Testis (tissue), 5 donors: Measurements from ENCODE around the gene PAPOLG. TPM values are rescaled to one million over a fixed set of nuclear protein-coding genes. Genes with fewer than 3 reads are reported as not detected.
A peak's percentile ranks its signal among the peaks of the same experiment; 100 is the strongest.

Experiments
- DNase-seq: peaks from one replicate; pipeline ENCODE4 v3.0.0-alpha.2; 2019
- H3K27ac ChIP-seq, 2 donors: fragments of 200-600 bp; sonication (generic); one replicate each; pipeline ENCODE4 v1.5.1; 2019
- H3K27me3 ChIP-seq: fragments of 200-600 bp; sonication (generic); one replicate; pipeline ENCODE4 v1.5.1; 2019
- H3K36me3 ChIP-seq: fragments of 200-600 bp; sonication (generic); one replicate; pipeline ENCODE4 v1.5.1; 2017; ENCODE audit warnings: low read depth; ENCODE audit errors: missing control alignments
- H3K4me1 ChIP-seq: fragments of 200-600 bp; sonication (generic); one replicate; pipeline ENCODE4 v1.5.1; 2019
- H3K4me3 ChIP-seq, 2 donors: fragments of 200-600 bp; sonication (generic); one replicate each; pipeline ENCODE4 v1.5.1; 2017 to 2019
- H3K9me3 ChIP-seq: fragments of 200-600 bp; sonication (generic); one replicate; pipeline ENCODE4 v1.5.1; 2017
- CTCF ChIP-seq, 3 experiments: fragments of 450-650 bp in 2 of 3; fragments of 200-600 bp in 1 of 3; sonication (generic) in 1 of 3; IDR thresholded peaks; one replicate each; pipeline ENCODE4 v1.5.1; 2016 to 2019; ENCODE audit warnings: antibody characterized with exemption in 3 of 3, mild to moderate bottlenecking in 2 of 3, moderate library complexity in 1 of 3
- POLR2A ChIP-seq: fragments of 450-650 bp; IDR thresholded peaks from one replicate; pipeline ENCODE4 v1.6.1; 2017; ENCODE audit warnings: antibody characterized with exemption, mild to moderate bottlenecking, moderate library complexity
- WGBS, 2 donors: methylation state at CpG; one replicate each; pipeline ENCODE4 v1.1.5; 2018; 5-methylcytosine and 5-hydroxymethylcytosine counted together
- intact Hi-C: fragments of 100-400 bp; cut with DNase I; formaldehyde crosslinking; loops from one replicate; pipeline ENCODE4 v1.15.1; 2023; ENCODE audit warnings: low total_unique reads
- long read RNA-seq, 2 donors: transcript quantifications; one replicate each; lab custom pipeline, GENCODE V29; 2026
- polyA plus RNA-seq: library from polyadenylated mRNA; stranded (reverse); fragments of 350-450 nt; fragmentation: Illumina TruSeq; extraction: RNeasy Lipid Tissue Mini Kit (QIAGEN cat#74804); gene quantifications from one replicate; pipeline ENCODE4 v1.2.3, GENCODE V29; 2014; ENCODE audit warnings: low read depth, low replicate concordance; ENCODE audit not compliant: insufficient read depth
- total RNA-seq, 2 donors: library from RNA; depleted of rRNA; stranded (reverse); fragments of >200 nt; gene quantifications; one replicate each; pipeline ENCODE4 v1.2.3, GENCODE V29; 2016

PAPOLG gene
- 10 to 100 TPM; 17.2 to 17.6 TPM for total RNA-seq
- polyA plus RNA-seq, result 19.0 TPM
- long read RNA-seq, donor 1, result 0 reads
- long read RNA-seq, donor 2, full-length matches to known transcripts, result 1 of 1 reads
- long read RNA-seq, donor 2, partial matches to known transcripts, result 0 of 1 reads
- long read RNA-seq, donor 2, other reads (novel, unspliced or antisense), result 0 of 1 reads

- H3K27me3 ChIP-seq, result no peaks in the 10 kb centered on the region
- TF ChIP-seq POLR2A (no peak), CTCF (IDR thresholded peaks at IDR 0.05) (no peak)
- peak within 1 kb of the TSS; percentile 78 to 89 for H3K27ac ChIP-seq
- WGBS, 2 donors, result 0 to 1% methylated on average over 54 to 58 of the region's 58 CpGs
- no peaks in the 10 kb centered on the region for H3K36me3 ChIP-seq
- H3K4me3 ChIP-seq, result peak within 1 kb of the TSS; percentile 83 to 89
- H3K9me3 ChIP-seq, result no peaks in the 10 kb centered on the region
- intact Hi-C loops, result no loop called here
- H3K4me1 ChIP-seq, result no peaks in the 10 kb centered on the region
- peak; percentile 99 for DNase-seq
These were observed at the start of gene PAPOLG for GRCh38 chr2:60756097-60757087. TSS of gene PAPOLG (plus strand) at chr2:60756268. CDS start at chr2:60756479, 211 bp downstream.

- no peak for TF ChIP-seq POLR2A
- TF ChIP-seq CTCF (IDR thresholded peaks at IDR 0.05), result peak; percentile 68 to 88 (median 72)
- 53 to 57% methylated on average over 11 of the region's 11 CpGs for WGBS, 2 donors
- H3K36me3 ChIP-seq, result no peaks in the 10 kb centered on the region
- DNase-seq, result peak; percentile 12
- H3K4me3 ChIP-seq, result no peak overlapping the region
- no peaks in the 10 kb centered on the region for H3K9me3 ChIP-seq
- intact Hi-C loops, result no loop called here
- no peak overlapping the region for H3K27ac ChIP-seq
- no peaks in the 10 kb centered on the region for H3K27me3 ChIP-seq
- no peaks in the 10 kb centered on the region for H3K4me1 ChIP-seq
These were observed 48.2 kb upstream of the PAPOLG start for GRCh38 chr2:60707750-60708371.

DNA sequence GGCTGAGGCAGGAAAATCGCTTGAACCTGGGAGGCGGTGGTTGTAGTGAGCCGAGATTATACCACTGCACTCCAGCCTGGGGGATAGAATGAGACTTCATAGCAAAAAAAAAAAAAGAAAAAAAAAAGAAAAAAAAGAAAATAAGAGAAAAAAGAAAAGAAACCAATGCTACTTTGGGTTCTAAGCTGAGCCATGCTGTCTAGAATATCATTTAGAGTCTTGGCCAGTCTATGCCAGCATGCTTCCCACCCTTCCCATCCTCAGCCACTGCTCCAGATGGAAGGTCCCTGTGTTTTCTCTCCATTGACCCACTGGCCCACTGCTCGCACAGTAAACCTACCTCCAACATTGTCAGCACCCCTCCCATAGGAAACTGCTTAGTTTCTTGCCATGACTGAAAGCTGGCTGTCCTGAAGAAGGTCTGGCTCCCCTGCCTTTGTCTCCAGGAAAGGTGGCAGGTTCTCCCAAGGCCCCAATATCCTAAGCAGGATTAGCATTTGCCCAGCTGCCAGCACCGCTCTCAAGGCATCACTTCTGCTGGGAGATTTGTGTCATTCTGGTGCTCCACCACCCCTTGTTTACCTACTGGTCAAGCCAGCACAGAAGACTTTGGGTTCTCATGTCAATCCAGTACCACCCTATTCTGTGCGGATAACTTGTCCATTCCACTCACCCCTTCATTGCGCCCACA, 47.3 kb upstream of the PAPOLG start:
- TF ChIP-seq POLR2A, result no peak
- TF ChIP-seq CTCF (IDR thresholded peaks at IDR 0.05), result no peak
- intact Hi-C loops, result no loop called here

DNA sequence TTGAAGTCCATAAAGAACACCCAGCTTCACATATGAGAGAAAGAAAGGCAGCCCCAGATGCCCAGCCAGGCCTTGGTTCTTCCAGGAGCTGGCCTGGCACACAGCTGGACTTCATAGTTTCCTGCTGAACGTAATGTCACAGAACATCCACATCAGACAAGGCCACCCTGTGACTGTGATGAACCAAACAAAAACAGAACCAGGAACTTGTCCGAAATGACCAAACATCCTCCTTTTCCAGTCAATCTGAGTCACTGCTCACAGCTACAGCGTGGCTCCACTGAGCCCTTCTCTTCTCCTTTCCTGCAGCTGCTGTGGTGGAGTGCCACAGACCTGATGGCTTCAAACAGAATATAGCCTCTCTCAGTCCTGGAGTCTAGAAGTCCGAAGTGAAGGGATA, 45.4 kb upstream of the PAPOLG start:
- Histone ChIP-seq H3K36me3 (no peaks in the 10 kb centered on the region), H3K9me3 (no peaks in the 10 kb centered on the region), H3K4me3 (no peak overlapping the region), H3K27me3 (no peaks in the 10 kb centered on the region), H3K27ac (no peak overlapping the region), H3K4me1 (no peaks in the 10 kb centered on the region)
- no peak for TF ChIP-seq CTCF (IDR thresholded peaks at IDR 0.05)
- TF ChIP-seq POLR2A, result no peak
- intact Hi-C loops, result loop anchor here (10.0 kb wide), 1 partner anchor 284 kb away; no protein-coding TSS in a partner anchor
- DNase-seq, result peak; percentile 22
- 73 to 74% methylated on average over 4 of the region's 4 CpGs for WGBS, 2 donors

More for the DNA sequence above, 47.3 kb upstream of the PAPOLG start:
- no peaks in the 10 kb centered on the region for H3K9me3 ChIP-seq
- no peak overlapping the region for H3K4me3 ChIP-seq
- no peaks in the 10 kb centered on the region for H3K36me3 ChIP-seq
- H3K27me3 ChIP-seq, result no peaks in the 10 kb centered on the region
- WGBS, 2 donors, result 92 to 94% methylated on average over 7 of the region's 7 CpGs
- no peak overlapping the region for H3K27ac ChIP-seq
- DNase-seq, result peak; percentile 8
- no peaks in the 10 kb centered on the region for H3K4me1 ChIP-seq
